Hepatic stellate cell (primary cell): ENCODE results near the gene OR52I2.
A peak's percentile ranks its signal among the peaks of the same experiment; 100 is the strongest.

ENCODE experiments used
- DNase-seq: peaks from one replicate; pipeline ENCODE4 v3.0.0; 2011; ENCODE audit warnings: low spot score

Gene OR52I2

DNA sequence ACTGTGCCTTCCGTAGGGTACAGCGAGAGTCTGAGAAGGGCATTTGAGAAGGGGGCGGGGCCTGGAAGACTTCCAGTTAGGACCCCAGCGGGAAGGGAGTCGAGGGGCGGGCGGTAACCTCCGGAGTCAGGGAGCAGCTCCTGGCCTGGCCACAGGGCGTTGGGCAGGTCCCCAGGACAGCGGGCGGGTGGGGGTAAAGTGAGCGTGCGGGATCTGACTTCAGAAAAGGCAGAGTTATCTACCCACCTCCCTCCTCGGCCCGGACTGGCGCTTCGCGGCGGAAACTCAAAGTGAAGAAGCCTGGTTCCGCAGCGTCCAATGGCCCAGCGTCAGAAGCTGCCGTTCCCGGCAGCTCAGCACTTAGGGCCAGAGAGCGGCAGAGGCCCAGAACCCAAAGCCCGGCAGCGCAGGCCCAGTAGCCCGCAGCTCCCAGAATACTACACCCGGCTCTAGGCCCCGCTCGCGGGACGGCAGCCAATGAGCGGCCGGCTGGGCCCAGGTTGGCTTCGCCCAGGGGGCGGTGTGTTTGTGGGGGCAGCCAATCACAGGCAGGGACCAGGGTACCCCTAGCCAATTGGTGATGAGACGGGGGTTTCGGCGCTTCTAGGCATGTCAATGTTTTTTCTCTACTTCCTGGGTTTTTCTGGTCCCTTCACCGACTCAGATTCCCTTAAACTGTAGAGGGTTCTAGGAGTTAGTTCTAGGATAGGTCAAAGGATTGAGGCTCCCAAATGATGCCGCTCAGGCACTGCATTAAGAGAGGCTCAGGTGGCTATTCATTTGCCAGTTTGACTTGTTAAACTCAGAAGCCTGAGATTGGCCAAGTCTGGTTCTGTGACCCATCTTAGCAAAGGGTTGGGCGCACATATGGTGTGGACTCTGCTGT lies 26.5 kb downstream of the OR52I2 start, which contains the start of gene TRIM68:
Gene TRIM68, minus strand, starts transcription at position 451 of the 886 bp plus-strand sequence. CDS start 2,727 bp downstream, outside the sequence.
- DNase-seq = peak; percentile 98

- peak; percentile 16 for DNase-seq
Measured at GRCh38 chr11:4610258-4610935, 28.9 kb downstream of the OR52I2 start.

DNA sequence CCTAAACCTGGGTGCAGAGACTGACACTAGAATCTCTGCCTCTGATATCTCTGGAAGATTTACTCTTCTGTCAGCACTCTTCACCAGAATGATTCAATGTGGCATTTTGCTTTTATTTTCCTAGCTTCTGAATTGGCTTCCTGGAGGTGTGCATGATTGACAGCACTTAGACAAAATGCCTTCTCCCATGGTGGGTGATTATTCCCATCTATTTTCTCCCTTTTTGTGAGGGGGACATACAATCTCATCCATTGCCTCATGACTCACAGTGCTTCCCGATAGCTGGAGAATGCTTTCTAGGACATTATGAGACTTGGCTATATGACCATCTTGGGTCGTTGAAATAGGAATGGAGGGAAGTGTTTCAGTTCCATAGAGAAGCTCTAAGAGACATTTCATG lies 30.4 kb downstream of the OR52I2 start:
- DNase-seq = no peak

DNA sequence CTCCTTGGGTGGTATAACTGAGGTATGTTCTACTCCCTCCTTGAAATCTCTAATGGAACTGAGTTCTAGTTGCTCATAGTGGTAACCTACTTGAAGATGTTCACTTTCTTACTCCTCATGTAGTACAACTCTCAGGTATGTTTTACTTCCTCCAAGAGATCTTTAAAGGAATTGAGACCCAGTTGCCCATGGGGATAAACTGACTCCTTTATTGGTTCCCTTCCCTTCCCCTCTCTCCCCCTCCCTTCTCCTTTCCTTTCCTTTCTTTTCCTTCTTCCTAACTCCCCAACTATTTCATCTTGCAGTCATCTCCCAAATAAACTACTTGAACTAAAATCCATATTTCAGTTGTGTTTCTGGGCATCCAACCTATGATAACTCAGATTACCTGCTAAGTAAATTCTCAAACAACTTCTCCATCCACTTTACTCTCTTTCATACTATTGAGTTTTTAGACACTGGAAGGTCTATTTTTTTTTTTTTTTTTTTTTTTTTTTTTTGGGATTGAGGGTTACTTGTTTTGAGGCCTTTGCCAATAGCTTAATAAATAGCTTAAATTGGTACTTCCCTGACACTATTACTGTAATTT lies 34.4 kb downstream of the OR52I2 start:
- DNase-seq = no peak

GRCh38 chr11:4619514-4619913 lies 38.0 kb downstream of the OR52I2 start:
- no peak for DNase-seq

GRCh38 chr11:4626207-4627099 lies 44.9 kb downstream of the OR52I2 start:
- DNase-seq = peak; percentile 28

DNA sequence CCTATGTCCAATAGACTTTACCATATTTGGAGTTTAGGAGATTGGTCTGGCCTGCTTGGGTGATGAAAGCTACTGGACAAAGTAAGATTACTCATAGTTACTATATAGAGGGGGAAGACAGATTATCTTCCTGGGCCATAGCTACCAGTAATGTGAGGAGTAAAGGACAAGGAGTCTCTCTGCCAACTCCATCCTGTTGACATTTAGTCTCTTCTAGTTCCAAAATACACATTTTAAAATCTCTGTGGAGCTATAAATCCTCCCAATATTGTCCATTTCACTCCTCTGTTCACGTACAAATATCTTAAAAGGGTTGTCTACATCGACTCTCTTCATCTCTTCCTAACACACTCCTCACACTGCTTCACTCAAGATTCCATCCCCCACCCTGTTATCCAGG lies 54.6 kb downstream of the OR52I2 start:
- no peak for DNase-seq

- DNase-seq = peak; percentile 72
Measured at GRCh38 chr11:4636962-4637661, 55.6 kb downstream of the OR52I2 start, which contains the start of gene OR51D1. Gene OR51D1, plus strand, starts transcription at chr11:4637477. Its CDS starts 2,314 bp downstream, at chr11:4639791.

GRCh38 chr11:4637662-4638047 lies 56.1 kb downstream of the OR52I2 start:
- no peak for DNase-seq

DNA sequence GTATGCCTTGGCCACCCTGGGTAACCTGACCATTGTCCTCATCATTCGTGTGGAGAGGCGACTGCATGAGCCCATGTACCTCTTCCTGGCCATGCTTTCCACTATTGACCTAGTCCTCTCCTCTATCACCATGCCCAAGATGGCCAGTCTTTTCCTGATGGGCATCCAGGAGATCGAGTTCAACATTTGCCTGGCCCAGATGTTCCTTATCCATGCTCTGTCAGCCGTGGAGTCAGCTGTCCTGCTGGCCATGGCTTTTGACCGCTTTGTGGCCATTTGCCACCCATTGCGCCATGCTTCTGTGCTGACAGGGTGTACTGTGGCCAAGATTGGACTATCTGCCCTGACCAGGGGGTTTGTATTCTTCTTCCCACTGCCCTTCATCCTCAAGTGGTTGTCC lies 58.4 kb downstream of the OR52I2 start:
- no peak for DNase-seq

- no peak for DNase-seq
Measured at GRCh38 chr11:4641501-4641900, 60.0 kb downstream of the OR52I2 start.

- no peak for DNase-seq
Measured at GRCh38 chr11:4642043-4642442, 60.5 kb downstream of the OR52I2 start.
